HepG2 (cell line): Measurements from ENCODE around the gene ISY1. TPM values are rescaled to one million over a fixed set of nuclear protein-coding genes. Genes with fewer than 3 reads are reported as not detected.
A peak's percentile ranks its signal among the peaks of the same experiment; 100 is the strongest.

ENCODE experiments used
- AHR ChIP-seq: IDR thresholded peaks from 2 replicates; pipeline ENCODE4 v1.6.1; 2018; ENCODE audit warnings: missing genetic modification reagents, missing compliant biosample characterization
- ATAD3A ChIP-seq: sonication (generic); formaldehyde crosslinking; IDR thresholded peaks from 2 replicates; pipeline ENCODE4 v1.4.0; 2020; ENCODE audit warnings: missing genetic modification reagents
- CEBPZ ChIP-seq: IDR thresholded peaks from 2 replicates; pipeline ENCODE4 v1.6.1; 2012; ENCODE audit warnings: low read length, improper control_type of control experiment
- HIVEP1 ChIP-seq: sonication (generic); formaldehyde crosslinking; IDR thresholded peaks from 2 replicates; pipeline ENCODE4 v1.4.0; 2020; ENCODE audit warnings: mild to moderate bottlenecking, missing genetic modification reagents
- KAT2B ChIP-seq: fragments of 150-350 bp; IDR thresholded peaks from 2 replicates; pipeline ENCODE4 v1.6.1; 2014; ENCODE audit warnings: low read depth, low read length, borderline replicate concordance
- MAZ ChIP-seq, 2 experiments: sonication (generic) in 1 of 2; formaldehyde crosslinking in 1 of 2; IDR thresholded peaks; 2 replicates each; pipeline versions ENCODE4 v1.5.0 to v1.6.1; 2012 to 2020; ENCODE audit warnings: low read depth in 2 of 2, mild to moderate bottlenecking in 2 of 2, borderline replicate concordance in 1 of 2, improper control_type of control experiment in 1 of 2, low read length in 1 of 2, missing genetic modification reagents in 1 of 2, moderate library complexity in 1 of 2
- NFE2L1 ChIP-seq: sonication (generic); formaldehyde crosslinking; IDR thresholded peaks from 2 replicates; pipeline ENCODE4 v1.4.0; 2020; ENCODE audit warnings: missing genetic modification reagents, mild to moderate bottlenecking, borderline replicate concordance
- NFE2L2 ChIP-seq: fragments of 150-350 bp; IDR thresholded peaks from 2 replicates; pipeline ENCODE4 v1.6.1; 2014; ENCODE audit warnings: low read length
- NR2F2 ChIP-seq: IDR thresholded peaks from 2 replicates; pipeline ENCODE4 v1.6.1; 2012; ENCODE audit warnings: low read depth, inconsistent platforms, borderline replicate concordance
- SKI ChIP-seq: fragments of 450-650 bp; IDR thresholded peaks from one replicate; pipeline ENCODE4 v1.6.1; 2018; ENCODE audit warnings: mild to moderate bottlenecking; ENCODE audit not compliant: partially characterized antibody
- STAT5B ChIP-seq: sonication (generic); formaldehyde crosslinking; IDR thresholded peaks from 2 replicates; pipeline ENCODE4 v1.4.0; 2020; ENCODE audit warnings: missing genetic modification reagents
- ZBTB39 ChIP-seq: sonication (generic); formaldehyde crosslinking; IDR thresholded peaks from 2 replicates; pipeline ENCODE4 v1.5.0; 2020; ENCODE audit warnings: missing genetic modification reagents
- ZBTB49 ChIP-seq: sonication (generic); formaldehyde crosslinking; IDR thresholded peaks from 2 replicates; pipeline ENCODE4 v1.4.0; 2020; ENCODE audit warnings: missing genetic modification reagents, borderline replicate concordance
- ZFP36 ChIP-seq: fragments of 150-350 bp; IDR thresholded peaks from 2 replicates; pipeline ENCODE4 v1.6.1; 2018; ENCODE audit warnings: borderline replicate concordance, low read length, low read depth; ENCODE audit not compliant: partially characterized antibody
- ZNF251 ChIP-seq: sonication (generic); formaldehyde crosslinking; IDR thresholded peaks from 2 replicates; pipeline ENCODE4 v1.9.0; 2021; ENCODE audit warnings: mild to moderate bottlenecking, missing genetic modification reagents
- ZNF264 ChIP-seq: sonication (generic); formaldehyde crosslinking; IDR thresholded peaks from 2 replicates; pipeline ENCODE4 v1.4.0; 2020; ENCODE audit warnings: missing genetic modification reagents
- ZNF329 ChIP-seq: sonication (generic); formaldehyde crosslinking; IDR thresholded peaks from 2 replicates; pipeline ENCODE4 v1.9.0; 2021; ENCODE audit warnings: low read depth, mild to moderate bottlenecking, missing genetic modification reagents
- ZNF350 ChIP-seq: sonication (generic); formaldehyde crosslinking; IDR thresholded peaks from 2 replicates; pipeline ENCODE4 v1.4.0; 2020; ENCODE audit warnings: mild to moderate bottlenecking, low read depth, missing genetic modification reagents, borderline replicate concordance
- ZNF850 ChIP-seq: sonication (generic); formaldehyde crosslinking; conservative IDR thresholded peaks from 2 replicates; pipeline ENCODE4 v1.9.0; 2021; ENCODE audit warnings: mild to moderate bottlenecking, missing genetic modification reagents
- polyA plus RNA-seq, 8 experiments: library from polyadenylated mRNA; depleted of rRNA in 3 of 8; stranded (reverse) in 7 of 8; unstranded in 1 of 8; fragments of >200 nt; fragmentation: Illumina TruSeq in 4 of 8; extraction: Trizol in 4 of 8; gene quantifications; 2 replicates each; pipeline versions ENCODE4 v1.2.1 to v1.2.3, GENCODE V29; 2011 to 2016; ENCODE audit warnings: low read depth in 4 of 8, missing spikeins in 1 of 8, mixed read lengths in 1 of 8; ENCODE audit not compliant: insufficient read depth in 1 of 8
- total RNA-seq, 5 experiments: library from RNA; depleted of rRNA; stranded (reverse); fragments of >200 nt; fragmentation: Illumina TruSeq; extraction: Trizol; gene quantifications; 2 replicates each; pipeline ENCODE4 v1.2.3, GENCODE V29; 2016; ENCODE audit warnings: low read depth in 1 of 5

ISY1 gene
- total and polyA plus RNA-seq, 2 of the 13 experiments (the other 11 are each of a cell fraction or from before 2014, with no cell fraction given): 21.0 to 39.1 TPM

GRCh38 chr3:129116482-129116946 is 44.3 kb downstream of the ISY1 start (continued):
- TF ChIP-seq ZNF251 (CRISPR knock-in tag): no peak
- no peak for TF ChIP-seq KAT2B
- no peak for TF ChIP-seq ZBTB49 (CRISPR knock-in tag)
- TF ChIP-seq ZNF350: no peak
- no peak for TF ChIP-seq MAZ (IDR thresholded peaks at IDR 0.05; ENCODE audit: borderline replicate concordance, low read depth, low read length)
- no peak for TF ChIP-seq MAZ (CRISPR knock-in tag; IDR thresholded peaks at IDR 0.05; ENCODE audit: low read depth)
- TF ChIP-seq CEBPZ: no peak
- no peak for TF ChIP-seq HIVEP1 (CRISPR knock-in tag)
- TF ChIP-seq ZNF850 (CRISPR knock-in tag): no peak
- peak; percentile 44 for TF ChIP-seq SKI
- TF ChIP-seq ZNF264: no peak
- no peak for TF ChIP-seq NFE2L1 (CRISPR knock-in tag)
- TF ChIP-seq AHR (CRISPR knock-in tag): no peak
- no peak for TF ChIP-seq NFE2L2
- TF ChIP-seq ZNF329 (CRISPR knock-in tag): no peak
- TF ChIP-seq ZBTB39: no peak
- TF ChIP-seq STAT5B (CRISPR knock-in tag): no peak
- peak; percentile 63 for TF ChIP-seq NR2F2
- TF ChIP-seq ATAD3A (CRISPR knock-in tag): no peak
- no peak for TF ChIP-seq ZFP36
